Adrenal gland (tissue), 12 donors: ENCODE results near the gene ASZ1. TPM values are rescaled to one million over a fixed set of nuclear protein-coding genes. Genes with fewer than 3 reads are reported as not detected.

Experiments
- DNase-seq, 7 donors: peaks; one replicate each; pipeline ENCODE4 v3.0.0-alpha.2; 2019 to 2020
- H3K27ac ChIP-seq, 5 donors: fragments of 200-600 bp; sonication (generic) in 4 of 5; 1 replicate in 3 of 5; 2 replicates in 2 of 5; pipeline versions ENCODE4 v1.5.1 to v1.8.0; 2016 to 2020; ENCODE audit warnings: mild to moderate bottlenecking in 1 of 5
- H3K27me3 ChIP-seq: fragments of 200-600 bp; 2 replicates; pipeline ENCODE4 v1.8.0; 2021
- H3K36me3 ChIP-seq, 2 donors: fragments of 200-600 bp; replicated peaks in 1 of 2; 1 replicate in 1 of 2; 2 replicates in 1 of 2; pipeline versions ENCODE4 v1.5.1 to v1.8.0; 2018 to 2022
- H3K4me1 ChIP-seq, 2 donors: fragments of 200-600 bp; replicated peaks in 1 of 2; 1 replicate in 1 of 2; 2 replicates in 1 of 2; pipeline versions ENCODE4 v1.5.1 to v1.8.0; 2018 to 2021
- H3K4me3 ChIP-seq, 4 donors: fragments of 200-600 bp; sonication (generic) in 3 of 4; one replicate each; pipeline ENCODE4 v1.5.1; 2016 to 2018
- H3K9me3 ChIP-seq, 3 donors: fragments of 200-600 bp; sonication (generic) in 1 of 3; replicated peaks in 1 of 3; 1 replicate in 2 of 3; 2 replicates in 1 of 3; pipeline versions ENCODE4 v1.5.1 to v1.8.0; 2016 to 2021
- POLR2A ChIP-seq, 2 donors: fragments of 450-650 bp; IDR thresholded peaks; one replicate each; pipeline ENCODE4 v1.6.1; 2017; ENCODE audit warnings: antibody characterized with exemption in 2 of 2, mild to moderate bottlenecking in 2 of 2, moderate library complexity in 1 of 2
- WGBS, 4 donors: extraction: QIAGEN DNeasy Blood & Tissue Kit in 2 of 4; methylation state at CpG; one replicate each; pipeline versions ENCODE4 v1.1.5 to v1.1.7; 2013 to 2017; 5-methylcytosine and 5-hydroxymethylcytosine counted together
- intact Hi-C, 2 donors: fragments of 100-400 bp; cut with DNase I; formaldehyde crosslinking; loops; one replicate each; pipeline versions ENCODE4 v1.14.1 to v1.15.0; 2022 to 2023
- polyA plus RNA-seq, 3 donors: library from polyadenylated mRNA; stranded (reverse); fragments of 200-250 nt in 2 of 3; fragments of 350-450 nt in 1 of 3; fragmentation: Illumina TruSeq in 1 of 3; extraction: RNeasy Lipid Tissue Mini Kit (QIAGEN cat#74804) in 1 of 3; gene quantifications; one replicate each; pipeline ENCODE4 v1.2.3, GENCODE V29; 2013 to 2014
- total RNA-seq, 9 donors: library from RNA; depleted of rRNA in 4 of 9; stranded (reverse); fragments of >200 nt in 4 of 9; fragments of 120-200 nt in 1 of 9; fragmentation: NEBNext Ultra II Directional in 1 of 9; extraction: Animal tissue kit (Norgen Biotek cat#: 25700) in 1 of 9; gene quantifications; one replicate each; pipeline versions ENCODE4 v1.1.0 to v1.2.4, GENCODE V29; 2013 to 2023
- TF ChIP-seq, protein P1 (sequence below), 6 experiments: fragments of 450-650 bp in 4 of 6; fragments of 200-600 bp in 2 of 6; sonication (generic) in 1 of 6; IDR thresholded peaks; 1 replicate in 5 of 6; 2 replicates in 1 of 6; pipeline versions ENCODE4 v1.5.1 to v1.8.0; 2016 to 2021; ENCODE audit warnings: antibody characterized with exemption in 6 of 6, mild to moderate bottlenecking in 2 of 6, moderate library complexity in 1 of 6
- donor health status: healthy with polysubstance abuse.
- donor health status: Bipolar disorder and iron deficiency.
- donor health status: DM: yes; HTN: yes; CAD: no.
- donor health status: DM: no; HTN: no; CAD: no.
- donor health status: DM: no; HTN: no; CAD: no.
- donor health status: DM: yes; HTN: yes; CAD: no.

The ASZ1 gene
- total and polyA plus RNA-seq, 12 donors = not detected

DNA sequence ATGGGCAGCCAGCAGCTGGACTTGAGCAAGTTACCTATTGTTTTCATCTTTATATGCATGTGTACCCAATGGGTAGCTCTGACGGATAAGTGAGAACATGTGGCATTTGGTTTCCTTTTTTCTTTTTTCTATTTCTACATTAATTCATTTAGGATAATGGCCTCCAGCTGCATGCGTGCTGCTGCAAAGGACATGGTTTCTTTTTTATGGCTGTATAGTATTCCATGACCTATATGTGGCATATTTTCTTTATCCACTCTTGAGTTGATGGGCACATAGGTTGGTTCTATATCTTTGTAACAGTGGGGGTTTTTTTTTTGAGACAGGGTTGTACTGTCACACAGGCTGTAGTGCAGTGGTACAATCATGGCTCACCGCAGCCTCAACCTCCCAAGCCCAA, 37.4 kb downstream of the ASZ1 start:
- TF ChIP-seq, protein P1, sequence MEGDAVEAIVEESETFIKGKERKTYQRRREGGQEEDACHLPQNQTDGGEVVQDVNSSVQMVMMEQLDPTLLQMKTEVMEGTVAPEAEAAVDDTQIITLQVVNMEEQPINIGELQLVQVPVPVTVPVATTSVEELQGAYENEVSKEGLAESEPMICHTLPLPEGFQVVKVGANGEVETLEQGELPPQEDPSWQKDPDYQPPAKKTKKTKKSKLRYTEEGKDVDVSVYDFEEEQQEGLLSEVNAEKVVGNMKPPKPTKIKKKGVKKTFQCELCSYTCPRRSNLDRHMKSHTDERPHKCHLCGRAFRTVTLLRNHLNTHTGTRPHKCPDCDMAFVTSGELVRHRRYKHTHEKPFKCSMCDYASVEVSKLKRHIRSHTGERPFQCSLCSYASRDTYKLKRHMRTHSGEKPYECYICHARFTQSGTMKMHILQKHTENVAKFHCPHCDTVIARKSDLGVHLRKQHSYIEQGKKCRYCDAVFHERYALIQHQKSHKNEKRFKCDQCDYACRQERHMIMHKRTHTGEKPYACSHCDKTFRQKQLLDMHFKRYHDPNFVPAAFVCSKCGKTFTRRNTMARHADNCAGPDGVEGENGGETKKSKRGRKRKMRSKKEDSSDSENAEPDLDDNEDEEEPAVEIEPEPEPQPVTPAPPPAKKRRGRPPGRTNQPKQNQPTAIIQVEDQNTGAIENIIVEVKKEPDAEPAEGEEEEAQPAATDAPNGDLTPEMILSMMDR (IDR thresholded peaks at IDR 0.05) = no peak
- no peak for TF ChIP-seq POLR2A (IDR thresholded peaks at IDR 0.05)
- Histone ChIP-seq H3K27ac (no peak overlapping the region), H3K4me1 (no peaks in the 10 kb centered on the region), H3K27me3 (no peaks in the 10 kb centered on the region), H3K4me3 (no peak overlapping the region), H3K36me3 (no peaks in the 10 kb centered on the region), H3K9me3 (no peaks in the 10 kb centered on the region)
- DNase-seq = no peak
- WGBS, 4 donors = 95 to 97% (median 96%) methylated on average over 3 of the region's 3 CpGs
- intact Hi-C loops = loop anchor here in 1 of 2 donors (10.0 kb wide), 1 partner anchor 465 kb away; no protein-coding TSS in a partner anchor

GRCh38 chr7:117386110-117386706, 41.1 kb downstream of the ASZ1 start:
- peak in 2 of 7 donors; percentile 2 to 27 for DNase-seq
- no peak overlapping the region for H3K4me3 ChIP-seq
- no peaks in the 10 kb centered on the region for H3K36me3 ChIP-seq
- no peaks in the 10 kb centered on the region for H3K27me3 ChIP-seq
- no peaks in the 10 kb centered on the region for H3K9me3 ChIP-seq
- intact Hi-C loops = loop anchor here in 1 of 2 donors (10.0 kb wide), 1 partner anchor 461 kb away; no protein-coding TSS in a partner anchor
- WGBS, 4 donors = 35 to 49% (median 43%) methylated on average over 1 of the region's 1 CpG
- no peaks in the 10 kb centered on the region for H3K4me1 ChIP-seq
- TF ChIP-seq, protein P1 (IDR thresholded peaks at IDR 0.05) = peak in 1 of 6 experiments; percentile 6
- TF ChIP-seq POLR2A (IDR thresholded peaks at IDR 0.05) = no peak
- H3K27ac ChIP-seq = no peak overlapping the region

DNA sequence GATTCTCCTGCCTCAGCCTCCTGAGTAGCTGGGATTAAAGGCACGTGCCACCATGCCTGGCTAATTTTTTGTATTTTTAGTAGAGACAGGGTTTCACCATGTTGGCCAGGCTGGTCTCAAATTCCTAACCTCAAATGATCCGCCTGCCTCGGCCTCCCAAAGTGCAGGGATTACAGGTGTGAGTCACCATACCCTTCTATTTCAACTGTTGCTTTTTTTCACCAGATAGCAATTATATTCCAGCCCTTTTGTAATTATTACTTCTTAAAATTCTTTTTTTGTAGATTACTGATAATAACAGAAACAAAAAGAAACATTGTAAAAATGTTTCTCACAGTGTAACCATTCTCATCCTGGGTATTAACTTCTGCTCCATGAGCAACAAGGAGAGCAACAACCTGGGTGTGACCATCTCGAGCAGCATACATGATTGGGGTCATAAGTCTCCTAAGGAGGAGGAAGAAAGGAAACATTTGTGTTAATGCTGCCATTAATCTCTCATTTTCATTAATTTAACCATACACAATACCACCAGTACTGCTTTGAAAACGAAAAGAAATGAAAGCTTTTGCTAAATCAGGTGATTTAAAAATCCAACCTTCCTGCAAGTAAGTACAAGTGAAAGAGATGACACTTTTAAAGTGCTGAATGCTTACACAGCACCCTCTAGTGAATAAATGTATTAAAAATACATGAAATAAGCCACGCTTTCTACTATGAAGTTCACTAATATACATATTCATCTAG, 41.8 kb downstream of the ASZ1 start:
- no peaks in the 10 kb centered on the region for H3K4me1 ChIP-seq
- H3K27me3 ChIP-seq = no peaks in the 10 kb centered on the region
- no peaks in the 10 kb centered on the region for H3K9me3 ChIP-seq
- DNase-seq = no peak
- TF ChIP-seq, protein P1 (IDR thresholded peaks at IDR 0.05) = peak in 4 of 6 experiments; percentile 17 to 48 (median 28)
- no peak for TF ChIP-seq POLR2A (IDR thresholded peaks at IDR 0.05)
- no peak overlapping the region for H3K4me3 ChIP-seq
- H3K36me3 ChIP-seq = no peaks in the 10 kb centered on the region
- 46 to 51% (median 47%) methylated on average over 6 of the region's 6 CpGs for WGBS, 4 donors
- H3K27ac ChIP-seq = no peak overlapping the region
- intact Hi-C loops = loop anchor here in 1 of 2 donors (10.0 kb wide), 1 partner anchor 461 kb away; no protein-coding TSS in a partner anchor

- intact Hi-C loops = loop anchor here in 1 of 2 donors (10.0 kb wide), 1 partner anchor 460 kb away; no protein-coding TSS in a partner anchor
- WGBS, 4 donors = 60 to 67% (median 66%) methylated on average over 5 of the region's 5 CpGs
Measured at GRCh38 chr7:117384688-117385362, 42.5 kb downstream of the ASZ1 start.

More at GRCh38 chr7:117384688-117385362, 42.5 kb downstream of the ASZ1 start:
- Histone ChIP-seq H3K9me3 (no peaks in the 10 kb centered on the region), H3K36me3 (no peaks in the 10 kb centered on the region), H3K27me3 (no peaks in the 10 kb centered on the region), H3K4me1 (no peaks in the 10 kb centered on the region), H3K4me3 (no peak overlapping the region), H3K27ac (no peak overlapping the region)
- no peak for DNase-seq
- TF ChIP-seq, protein P1 (IDR thresholded peaks at IDR 0.05) = no peak
- no peak for TF ChIP-seq POLR2A (IDR thresholded peaks at IDR 0.05)
